ENCODE data around the gene P2RY13. TPM values are rescaled to one million over a fixed set of nuclear protein-coding genes. Genes with fewer than 3 reads are reported as not detected.

The P2RY13 gene
- total RNA-seq, 2 experiments from 2014 or later = not detected

DNA sequence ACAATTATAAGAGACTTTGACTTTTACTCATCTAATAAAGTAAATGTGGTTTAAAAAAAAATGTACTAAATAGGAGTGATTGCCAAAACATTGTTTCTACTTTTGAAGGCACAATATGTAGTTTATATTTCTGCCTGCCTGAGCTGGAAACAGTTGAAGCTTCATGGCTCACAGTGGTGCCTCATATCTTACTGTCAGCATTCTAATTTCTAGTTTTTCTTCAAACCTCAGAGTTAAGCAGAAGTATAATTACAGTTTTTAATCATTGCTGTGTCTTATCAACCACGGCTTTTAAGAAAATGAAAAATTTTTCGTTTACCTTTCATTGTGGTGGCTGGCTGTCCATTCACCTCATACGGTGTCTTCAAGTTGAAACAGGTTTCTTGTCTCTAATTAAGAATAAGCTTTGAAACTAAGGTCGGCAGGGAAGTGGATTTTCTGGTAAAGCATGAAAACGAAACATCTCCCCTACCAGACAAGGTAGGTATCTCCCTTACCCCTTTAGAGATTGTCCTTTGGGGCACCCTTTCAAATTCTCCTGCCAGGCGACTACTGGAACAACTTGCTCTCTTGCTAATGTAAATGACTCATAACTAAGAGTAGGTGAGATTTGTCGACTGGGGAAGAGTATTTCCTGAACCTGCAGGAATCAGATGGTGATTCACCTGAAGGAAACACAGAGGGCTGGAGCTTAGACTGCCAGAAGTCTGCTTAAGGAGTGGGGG, 12.9 kb downstream of the P2RY13 start, which contains the start of gene GPR87:
GPR87 (minus strand) TSS at position 554 of the 725 bp plus-strand sequence. CDS start 16,720 bp downstream, outside the sequence.
- CTCF ChIA-PET = interaction anchor here (1.3 to 1.5 kb wide), 4 partner anchors 9 to 12 kb away, joined by 4 to 9 read pairs (median 6); no protein-coding TSS in a partner anchor
- Mint-ChIP-seq H3K4me1 (peaks cover 41% of the 10 kb centered on the region), H3K27ac (peak within 1 kb of the TSS; percentile 73), H3K36me3 (no peaks in the 10 kb centered on the region), H3K27me3 (no peaks in the 10 kb centered on the region), H3K4me3 (peak within 1 kb of the TSS; percentile 43), H3K9me3 (ENCODE audit: low read depth) (no peaks in the 10 kb centered on the region)
- DNase-seq (peak; percentile 49), ATAC-seq (peak; percentile 78)

DNA sequence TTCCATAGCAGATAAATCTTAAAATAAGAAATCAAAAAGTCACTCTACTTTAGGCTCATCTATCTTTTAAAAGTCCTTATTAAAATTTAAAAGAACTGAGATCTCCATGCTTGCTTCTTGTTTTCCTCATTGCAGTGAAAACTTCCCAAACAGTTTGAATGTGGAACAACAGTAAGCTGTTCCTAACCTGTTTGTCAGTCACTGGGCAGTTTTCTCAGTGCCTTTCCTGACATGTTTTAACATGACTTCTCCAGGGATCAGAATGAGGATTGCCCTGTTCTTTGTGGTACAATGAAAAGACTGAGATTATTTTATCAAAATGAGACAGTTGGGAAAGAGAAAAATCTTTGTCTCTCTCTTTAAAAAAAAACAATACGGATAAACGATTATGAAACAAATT, 13.5 kb downstream of the P2RY13 start:
- Mint-ChIP-seq H3K36me3 (no peaks in the 10 kb centered on the region), H3K9me3 (ENCODE audit: low read depth) (no peaks in the 10 kb centered on the region), H3K27ac (peak overlapping the region; percentile 73), H3K27me3 (no peaks in the 10 kb centered on the region), H3K4me1 (peaks cover 41% of the 10 kb centered on the region), H3K4me3 (peak overlapping the region; percentile 43)
- CTCF ChIA-PET = interaction anchor here (1.3 to 1.5 kb wide), 4 partner anchors 8 to 12 kb away, joined by 4 to 9 read pairs (median 6); no protein-coding TSS in a partner anchor
- DNase-seq = no peak
- ATAC-seq = no peak

- peak overlapping the region; percentile 27 for H3K27ac Mint-ChIP-seq
- H3K9me3 Mint-ChIP-seq (ENCODE audit: low read depth) = no peaks in the 10 kb centered on the region
- no peaks in the 10 kb centered on the region for H3K27me3 Mint-ChIP-seq
- H3K4me3 Mint-ChIP-seq = peak overlapping the region; percentile 18
- CTCF ChIA-PET = interaction anchor here (1.6 to 1.8 kb wide), 2 partner anchors 10 to 12 kb away, joined by 5 read pairs; no protein-coding TSS in a partner anchor
- ATAC-seq (no peak), DNase-seq (no peak)
- peaks cover 35% of the 10 kb centered on the region for H3K4me1 Mint-ChIP-seq
- H3K36me3 Mint-ChIP-seq = no peaks in the 10 kb centered on the region
Observed at GRCh38 chr3:151315136-151315535, 14.2 kb downstream of the P2RY13 start.

GRCh38 chr3:151314593-151314992, 14.8 kb downstream of the P2RY13 start:
- ATAC-seq (no peak), DNase-seq (no peak)
- H3K4me1 Mint-ChIP-seq = peaks cover 30% of the 10 kb centered on the region
- no peaks in the 10 kb centered on the region for H3K9me3 Mint-ChIP-seq (ENCODE audit: low read depth)
- CTCF ChIA-PET = interaction anchor here (1.6 to 1.8 kb wide), 2 partner anchors 9 to 13 kb away, joined by 5 read pairs; no protein-coding TSS in a partner anchor
- H3K27me3 Mint-ChIP-seq = no peaks in the 10 kb centered on the region
- no peak overlapping the region for H3K4me3 Mint-ChIP-seq
- no peak overlapping the region for H3K27ac Mint-ChIP-seq
- H3K36me3 Mint-ChIP-seq = no peaks in the 10 kb centered on the region

GRCh38 chr3:151314137-151314536, 15.2 kb downstream of the P2RY13 start:
- Mint-ChIP-seq H3K9me3 (ENCODE audit: low read depth) (no peaks in the 10 kb centered on the region), H3K4me3 (no peak overlapping the region)

DNA sequence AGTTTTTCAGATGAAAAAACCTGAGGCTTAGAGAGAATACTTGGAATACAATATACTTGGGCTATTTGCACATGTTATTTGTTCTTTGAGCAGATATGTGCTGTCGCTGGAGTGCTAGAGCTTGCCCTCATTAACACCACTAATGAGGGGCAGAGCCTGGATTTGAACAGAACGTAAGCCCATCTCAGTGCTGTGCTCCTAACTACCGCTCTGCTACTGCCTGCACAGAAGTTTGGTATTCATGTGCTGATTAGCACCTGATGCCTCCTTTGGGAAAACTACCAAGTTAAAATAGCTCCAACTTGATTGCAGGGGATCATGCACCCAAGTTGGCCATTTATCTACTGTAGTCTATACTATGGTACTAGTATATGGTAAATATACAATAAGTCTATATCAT, 16.4 kb downstream of the P2RY13 start:
- no peaks in the 10 kb centered on the region for H3K36me3 Mint-ChIP-seq
- no peak overlapping the region for H3K27ac Mint-ChIP-seq
- no peaks in the 10 kb centered on the region for H3K9me3 Mint-ChIP-seq (ENCODE audit: low read depth)
- no peaks in the 10 kb centered on the region for H3K27me3 Mint-ChIP-seq
- ATAC-seq = no peak
- no peak overlapping the region for H3K4me3 Mint-ChIP-seq
- no peak for DNase-seq
- peaks cover 32% of the 10 kb centered on the region for H3K4me1 Mint-ChIP-seq
- CTCF ChIA-PET = interaction anchor here (0.5 to 1.5 kb wide), 3 partner anchors 24 to 537 kb away, joined by 3 to 5 read pairs (median 4); no protein-coding TSS in a partner anchor

More at GRCh38 chr3:151314137-151314536, 15.2 kb downstream of the P2RY13 start:
- ATAC-seq (no peak), DNase-seq (no peak)
- Mint-ChIP-seq H3K27ac (no peak overlapping the region), H3K27me3 (no peaks in the 10 kb centered on the region), H3K4me1 (peaks cover 32% of the 10 kb centered on the region), H3K36me3 (no peaks in the 10 kb centered on the region)
- CTCF ChIA-PET = interaction anchor here (0.6 to 1.8 kb wide), 4 partner anchors 9 to 107 kb away, joined by 3 to 5 read pairs (median 4); no protein-coding TSS in a partner anchor

DNA sequence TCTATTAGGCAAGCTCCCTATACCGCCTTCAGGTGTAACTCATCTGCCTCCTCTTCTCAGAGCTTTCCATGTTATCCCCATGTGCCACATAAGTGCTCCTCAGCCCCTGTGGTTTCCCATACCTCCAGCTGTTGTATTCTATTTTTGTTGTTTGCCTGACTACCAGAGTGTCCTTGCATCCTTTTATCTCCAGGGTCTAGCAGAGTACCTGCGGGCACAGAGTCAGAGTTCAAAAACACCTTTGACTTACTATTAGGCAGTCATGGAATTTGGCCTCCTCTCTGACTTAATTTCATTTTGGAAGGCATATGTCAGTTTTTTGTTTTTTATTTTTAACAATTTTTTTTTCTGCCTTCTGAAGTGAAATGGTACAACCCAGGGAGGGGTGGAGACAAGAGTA, 19.8 kb downstream of the P2RY13 start:
- CTCF ChIA-PET = interaction anchor here (1.0 to 2.2 kb wide), 5 partner anchors 9 to 81 kb away, joined by 3 to 7 read pairs (median 3); no protein-coding TSS in a partner anchor
- H3K4me3 Mint-ChIP-seq = no peak overlapping the region
- ATAC-seq (no peak), DNase-seq (no peak)
- peaks cover 49% of the 10 kb centered on the region for H3K4me1 Mint-ChIP-seq
- H3K9me3 Mint-ChIP-seq (ENCODE audit: low read depth) = no peaks in the 10 kb centered on the region
- no peaks in the 10 kb centered on the region for H3K27me3 Mint-ChIP-seq
- H3K27ac Mint-ChIP-seq = no peak overlapping the region
- peaks cover 1% of the 10 kb centered on the region for H3K36me3 Mint-ChIP-seq

GRCh38 chr3:151307583-151308488, 21.5 kb downstream of the P2RY13 start:
- Mint-ChIP-seq H3K9me3 (ENCODE audit: low read depth) (no peaks in the 10 kb centered on the region), H3K27ac (peak overlapping the region; percentile 45), H3K27me3 (no peaks in the 10 kb centered on the region), H3K36me3 (peaks cover 9% of the 10 kb centered on the region), H3K4me1 (peaks cover 56% of the 10 kb centered on the region), H3K4me3 (no peak overlapping the region)
- CTCF ChIA-PET = interaction anchor here (1.0 to 2.0 kb wide), 3 partner anchors 9 to 145 kb away, joined by 3 to 5 read pairs (median 3); partner anchors contain the start of gene GPR87
- no peak for ATAC-seq
- no peak for DNase-seq

GRCh38 chr3:151307131-151307530, 22.2 kb downstream of the P2RY13 start:
- Mint-ChIP-seq H3K4me1 (peaks cover 61% of the 10 kb centered on the region), H3K27me3 (no peaks in the 10 kb centered on the region), H3K36me3 (peaks cover 10% of the 10 kb centered on the region), H3K9me3 (ENCODE audit: low read depth) (no peaks in the 10 kb centered on the region), H3K4me3 (no peak overlapping the region), H3K27ac (peak overlapping the region; percentile 45)
- CTCF ChIA-PET = interaction anchor here (0.6 to 2.0 kb wide), 4 partner anchors 9 to 144 kb away, joined by 3 to 5 read pairs (median 4); partner anchors contain the start of gene GPR87
- DNase-seq (no peak), ATAC-seq (no peak)

- CTCF ChIA-PET = interaction anchor here (1.0 to 2.0 kb wide), 2 partner anchors 10 to 21 kb away, joined by 4 to 12 read pairs; partner anchors contain the start of gene GPR87
- H3K4me1 Mint-ChIP-seq = peaks cover 67% of the 10 kb centered on the region
Observed at GRCh38 chr3:151306168-151306810, 23.1 kb downstream of the P2RY13 start.

DNA sequence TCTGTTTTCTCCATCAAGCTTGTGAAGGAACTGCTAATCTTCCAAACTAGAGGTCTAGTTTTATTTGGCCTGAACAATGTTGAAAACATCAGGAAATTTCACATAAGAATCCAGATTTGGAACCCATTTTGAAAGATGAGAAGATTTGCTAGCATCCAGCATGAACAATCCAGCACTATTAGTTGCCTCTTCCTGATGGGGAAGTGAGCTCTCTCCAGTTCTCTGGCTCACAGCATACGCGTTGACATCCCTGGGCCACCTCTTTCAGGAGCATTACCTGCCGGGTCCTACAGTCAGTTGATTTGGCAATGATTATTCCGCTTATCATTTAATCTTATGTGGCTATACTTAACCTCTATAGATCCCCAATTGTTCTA, 23.6 kb downstream of the P2RY13 start:
- ATAC-seq (no peak), DNase-seq (no peak)
- peaks cover 12% of the 10 kb centered on the region for H3K36me3 Mint-ChIP-seq
- H3K27ac Mint-ChIP-seq = peak overlapping the region; percentile 28
- CTCF ChIA-PET = interaction anchor here (1.0 to 2.0 kb wide), 3 partner anchors 9 to 22 kb away, joined by 4 to 12 read pairs (median 5); partner anchors contain the start of gene GPR87
- H3K27me3 Mint-ChIP-seq = no peaks in the 10 kb centered on the region
- no peak overlapping the region for H3K4me3 Mint-ChIP-seq
- no peaks in the 10 kb centered on the region for H3K9me3 Mint-ChIP-seq (ENCODE audit: low read depth)
- H3K4me1 Mint-ChIP-seq = peaks cover 71% of the 10 kb centered on the region

More at GRCh38 chr3:151306168-151306810, 23.1 kb downstream of the P2RY13 start:
- Mint-ChIP-seq H3K36me3 (peaks cover 12% of the 10 kb centered on the region), H3K4me3 (no peak overlapping the region), H3K27ac (peak overlapping the region; percentile 28), H3K9me3 (ENCODE audit: low read depth) (no peaks in the 10 kb centered on the region), H3K27me3 (no peaks in the 10 kb centered on the region)
- DNase-seq (no peak), ATAC-seq (no peak)

DNA sequence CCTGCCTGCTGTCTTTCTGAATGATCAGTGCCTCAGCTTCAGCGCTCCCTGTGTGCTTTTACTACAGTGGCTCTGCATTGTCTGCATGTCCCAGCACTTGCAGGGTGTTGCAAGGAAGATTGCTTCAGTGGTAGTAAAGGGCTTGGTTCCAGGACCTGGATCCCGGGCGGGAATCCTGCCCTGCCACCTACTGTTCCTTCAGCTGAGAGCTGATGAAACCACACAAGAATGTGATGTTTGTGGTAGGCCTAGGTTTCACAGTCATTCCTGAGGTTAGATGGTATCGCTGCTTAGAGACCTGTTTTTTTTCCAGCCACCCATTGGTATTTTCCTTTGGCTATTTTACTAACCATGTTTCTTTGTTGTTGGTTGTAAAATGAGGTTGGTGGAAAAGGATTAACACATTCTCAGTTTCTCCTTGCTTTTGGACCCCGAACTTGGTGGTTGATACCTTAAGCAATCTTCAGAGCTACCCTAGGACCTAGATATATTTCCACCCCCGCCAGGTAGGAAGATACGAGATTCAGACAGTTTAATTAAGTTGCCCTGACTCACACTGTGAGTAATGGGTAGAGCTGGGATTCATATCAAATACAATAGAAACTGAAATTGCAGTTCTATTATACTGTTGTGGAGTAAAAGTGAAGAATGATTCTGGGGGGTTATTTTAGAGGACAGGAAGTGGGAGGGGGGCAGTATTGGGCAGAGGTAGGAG, 24.1 kb downstream of the P2RY13 start:
- Mint-ChIP-seq H3K27ac (peak overlapping the region; percentile 10), H3K9me3 (ENCODE audit: low read depth) (no peaks in the 10 kb centered on the region), H3K27me3 (no peaks in the 10 kb centered on the region), H3K4me3 (no peak overlapping the region), H3K4me1 (peaks cover 73% of the 10 kb centered on the region), H3K36me3 (peaks cover 12% of the 10 kb centered on the region)
- ATAC-seq (peak; percentile 48), DNase-seq (no peak)
- CTCF ChIA-PET = interaction anchor here (1.0 to 2.6 kb wide), 8 partner anchors 9 to 26 kb away, joined by 3 to 14 read pairs (median 4); partner anchors contain the start of gene GPR87

Data from activated CD8-positive, alpha-beta memory T cell treated with anti-CD3 and anti-CD28 coated beads, Interleukin-2, amount 10 ng/mL, durations not matched to agents 7 days and 5 days (primary cell).